Measurements from ENCODE around the gene ADCY3. TPM values are rescaled to one million over a fixed set of nuclear protein-coding genes. Genes with fewer than 3 reads are reported as not detected.

The ADCY3 gene
- total RNA-seq, 1 experiment from 2014 or later, result 71.1 TPM

DNA sequence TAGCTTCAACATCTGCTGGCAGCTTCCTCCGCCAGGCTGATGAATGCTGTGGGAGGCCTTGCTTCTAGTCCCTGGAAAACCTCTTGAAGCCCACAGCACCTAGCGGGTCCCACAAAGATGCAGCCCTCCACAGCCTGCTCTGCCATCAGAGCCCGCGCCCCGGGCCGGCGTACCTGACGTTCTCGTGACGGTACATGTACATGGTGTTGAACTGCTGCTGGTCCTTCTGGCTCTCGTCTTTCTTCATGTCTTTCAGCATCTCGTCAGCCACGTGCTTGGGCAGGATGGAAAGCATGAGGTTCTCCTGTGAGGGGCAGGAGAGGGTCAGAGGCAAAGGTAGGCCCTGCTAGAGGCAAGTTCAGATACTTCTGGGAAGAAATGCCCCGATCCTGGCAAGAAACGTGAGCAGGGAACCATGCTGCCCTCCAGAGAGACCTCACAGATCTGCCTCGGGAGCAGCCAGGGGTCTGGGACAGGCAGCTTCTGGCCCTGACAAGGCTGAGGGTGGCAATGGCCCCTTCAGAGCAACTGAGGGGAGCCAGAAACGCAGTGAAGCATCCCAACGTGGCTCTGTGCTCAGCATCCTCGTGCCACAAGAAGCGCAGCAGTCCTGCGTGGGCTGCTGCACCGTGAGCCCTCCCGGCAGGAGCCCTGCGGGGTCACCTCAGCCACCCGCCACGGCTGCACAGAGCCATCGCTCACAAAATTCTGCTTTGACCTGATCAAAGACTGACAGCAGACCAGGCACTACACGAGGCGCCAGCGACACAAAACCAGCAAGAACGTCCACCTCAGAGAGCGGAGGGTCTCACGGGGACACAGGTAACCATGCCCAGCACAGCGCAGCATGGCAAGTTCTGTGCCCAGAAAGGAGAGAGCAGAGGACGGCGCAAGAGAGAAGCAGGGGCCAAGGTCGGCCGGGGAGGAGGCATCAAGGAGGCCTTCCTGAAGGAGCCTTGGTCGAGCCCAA, 77.7 kb downstream of the ADCY3 start:
- no peaks in the 10 kb centered on the region for H3K4me1 ChIP-seq (ENCODE audit: control insufficient read depth in 1 of 2, insufficient read depth in 2 of 2, low read length in 2 of 2)
- ChIA-PET POLR2A (no interaction called here), CTCF (no interaction called here), RAD21 (ENCODE audit: low non-redundant PET in 1 of 2, low total read pairs in 2 of 2, uncharacterized antibody in 2 of 2, unreplicated experiment in 2 of 2) (no interaction called here)
- no peaks in the 10 kb centered on the region for H3K9me2 ChIP-seq (ENCODE audit: insufficient read depth)
- intact Hi-C loops (cut with micrococcal nuclease), result no loop called here
- no peaks in the 10 kb centered on the region for H3K9me3 ChIP-seq (ENCODE audit: control insufficient read depth in 1 of 2, insufficient read depth in 1 of 2, low read depth in 1 of 2, low read length in 2 of 2)
- no peaks in the 10 kb centered on the region; a peak in 1 of 4 replicates for H3K36me3 ChIP-seq (ENCODE audit: control insufficient read depth in 1 of 2, insufficient read depth in 2 of 2, low read length in 2 of 2)
- TF ChIP-seq SIN3A (IDR thresholded peaks at IDR 0.05; ENCODE audit: low read depth), result no peak
- no peak for TF ChIP-seq SP1 (IDR thresholded peaks at IDR 0.05; ENCODE audit: low read depth)
- TF ChIP-seq RAD21 (IDR thresholded peaks at IDR 0.05; ENCODE audit: low read depth), result no peak
- TF ChIP-seq POLR2AphosphoS5 (IDR thresholded peaks at IDR 0.05; ENCODE audit: low read depth, low read length), result no peak
- TF ChIP-seq CBX3 (IDR thresholded peaks at IDR 0.05; ENCODE audit: low read depth), result no peak
- TF ChIP-seq EGR1 (IDR thresholded peaks at IDR 0.05; ENCODE audit: low read depth), result no peak
- no peak for TF ChIP-seq TCF7L2 (IDR thresholded peaks at IDR 0.05; ENCODE audit: borderline replicate concordance, extremely low read depth, insufficient read depth, insufficient read length)
- no peak for TF ChIP-seq ZNF274 (IDR thresholded peaks at IDR 0.05; ENCODE audit: low read depth, low read length)
- TF ChIP-seq SRF (IDR thresholded peaks at IDR 0.05; ENCODE audit: low read depth), result no peak
- no peak for TF ChIP-seq YY1 (IDR thresholded peaks at IDR 0.05; ENCODE audit: extremely low read depth, insufficient replicate concordance, low read depth, low read length)
- no peak for TF ChIP-seq FOSL1 (IDR thresholded peaks at IDR 0.05; ENCODE audit: low read depth)
- TF ChIP-seq CEBPB (IDR thresholded peaks at IDR 0.05; ENCODE audit: low read depth), result no peak
- no peak for TF ChIP-seq EZH2phosphoT487 (IDR thresholded peaks at IDR 0.05; ENCODE audit: borderline replicate concordance)
- TF ChIP-seq, protein P1, sequence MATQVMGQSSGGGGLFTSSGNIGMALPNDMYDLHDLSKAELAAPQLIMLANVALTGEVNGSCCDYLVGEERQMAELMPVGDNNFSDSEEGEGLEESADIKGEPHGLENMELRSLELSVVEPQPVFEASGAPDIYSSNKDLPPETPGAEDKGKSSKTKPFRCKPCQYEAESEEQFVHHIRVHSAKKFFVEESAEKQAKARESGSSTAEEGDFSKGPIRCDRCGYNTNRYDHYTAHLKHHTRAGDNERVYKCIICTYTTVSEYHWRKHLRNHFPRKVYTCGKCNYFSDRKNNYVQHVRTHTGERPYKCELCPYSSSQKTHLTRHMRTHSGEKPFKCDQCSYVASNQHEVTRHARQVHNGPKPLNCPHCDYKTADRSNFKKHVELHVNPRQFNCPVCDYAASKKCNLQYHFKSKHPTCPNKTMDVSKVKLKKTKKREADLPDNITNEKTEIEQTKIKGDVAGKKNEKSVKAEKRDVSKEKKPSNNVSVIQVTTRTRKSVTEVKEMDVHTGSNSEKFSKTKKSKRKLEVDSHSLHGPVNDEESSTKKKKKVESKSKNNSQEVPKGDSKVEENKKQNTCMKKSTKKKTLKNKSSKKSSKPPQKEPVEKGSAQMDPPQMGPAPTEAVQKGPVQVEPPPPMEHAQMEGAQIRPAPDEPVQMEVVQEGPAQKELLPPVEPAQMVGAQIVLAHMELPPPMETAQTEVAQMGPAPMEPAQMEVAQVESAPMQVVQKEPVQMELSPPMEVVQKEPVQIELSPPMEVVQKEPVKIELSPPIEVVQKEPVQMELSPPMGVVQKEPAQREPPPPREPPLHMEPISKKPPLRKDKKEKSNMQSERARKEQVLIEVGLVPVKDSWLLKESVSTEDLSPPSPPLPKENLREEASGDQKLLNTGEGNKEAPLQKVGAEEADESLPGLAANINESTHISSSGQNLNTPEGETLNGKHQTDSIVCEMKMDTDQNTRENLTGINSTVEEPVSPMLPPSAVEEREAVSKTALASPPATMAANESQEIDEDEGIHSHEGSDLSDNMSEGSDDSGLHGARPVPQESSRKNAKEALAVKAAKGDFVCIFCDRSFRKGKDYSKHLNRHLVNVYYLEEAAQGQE (IDR thresholded peaks at IDR 0.05; ENCODE audit: low read depth), result no peak
- TF ChIP-seq, protein P2, sequence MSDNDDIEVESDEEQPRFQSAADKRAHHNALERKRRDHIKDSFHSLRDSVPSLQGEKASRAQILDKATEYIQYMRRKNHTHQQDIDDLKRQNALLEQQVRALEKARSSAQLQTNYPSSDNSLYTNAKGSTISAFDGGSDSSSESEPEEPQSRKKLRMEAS (IDR thresholded peaks at IDR 0.05), result no peak
- TF ChIP-seq, protein P3, sequence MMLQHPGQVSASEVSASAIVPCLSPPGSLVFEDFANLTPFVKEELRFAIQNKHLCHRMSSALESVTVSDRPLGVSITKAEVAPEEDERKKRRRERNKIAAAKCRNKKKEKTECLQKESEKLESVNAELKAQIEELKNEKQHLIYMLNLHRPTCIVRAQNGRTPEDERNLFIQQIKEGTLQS (IDR thresholded peaks at IDR 0.05), result no peak
- TF ChIP-seq, protein P4, sequence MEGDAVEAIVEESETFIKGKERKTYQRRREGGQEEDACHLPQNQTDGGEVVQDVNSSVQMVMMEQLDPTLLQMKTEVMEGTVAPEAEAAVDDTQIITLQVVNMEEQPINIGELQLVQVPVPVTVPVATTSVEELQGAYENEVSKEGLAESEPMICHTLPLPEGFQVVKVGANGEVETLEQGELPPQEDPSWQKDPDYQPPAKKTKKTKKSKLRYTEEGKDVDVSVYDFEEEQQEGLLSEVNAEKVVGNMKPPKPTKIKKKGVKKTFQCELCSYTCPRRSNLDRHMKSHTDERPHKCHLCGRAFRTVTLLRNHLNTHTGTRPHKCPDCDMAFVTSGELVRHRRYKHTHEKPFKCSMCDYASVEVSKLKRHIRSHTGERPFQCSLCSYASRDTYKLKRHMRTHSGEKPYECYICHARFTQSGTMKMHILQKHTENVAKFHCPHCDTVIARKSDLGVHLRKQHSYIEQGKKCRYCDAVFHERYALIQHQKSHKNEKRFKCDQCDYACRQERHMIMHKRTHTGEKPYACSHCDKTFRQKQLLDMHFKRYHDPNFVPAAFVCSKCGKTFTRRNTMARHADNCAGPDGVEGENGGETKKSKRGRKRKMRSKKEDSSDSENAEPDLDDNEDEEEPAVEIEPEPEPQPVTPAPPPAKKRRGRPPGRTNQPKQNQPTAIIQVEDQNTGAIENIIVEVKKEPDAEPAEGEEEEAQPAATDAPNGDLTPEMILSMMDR (IDR thresholded peaks at IDR 0.05 in 2 of 3, conservative IDR thresholded peaks at IDR 0.05 in 1 of 3; ENCODE audit: borderline replicate concordance in 1 of 3, insufficient read depth in 1 of 3, low read depth in 2 of 3, low read length in 2 of 3), result no peak
- H3K27me3 ChIP-seq (ENCODE audit: insufficient read depth, low read length), result no peaks in the 10 kb centered on the region
- no peaks in the 10 kb centered on the region for H3K79me2 ChIP-seq (ENCODE audit: insufficient read depth, low read length)
- H3K4me3 ChIP-seq (replicated peaks in 1 of 2; ENCODE audit: low read depth in 1 of 2, low read length in 2 of 2), result no peak overlapping the region
- no peak overlapping the region for H3K27ac ChIP-seq (ENCODE audit: low read depth, low read length)
- no peak for DNase-seq (ENCODE audit: low read depth, low spot score)
- H4K20me1 ChIP-seq (ENCODE audit: insufficient read depth), result no peaks in the 10 kb centered on the region
- no TSS peak for BruUV-seq (replicated peaks)
- H3K9ac ChIP-seq (ENCODE audit: low read length), result no peak overlapping the region
- no peak overlapping the region for H2AFZ ChIP-seq (ENCODE audit: low read depth, low read length, poor library complexity, severe bottlenecking)
- no peak for ATAC-seq
- H3K4me2 ChIP-seq (ENCODE audit: low read length), result no peak overlapping the region

All from HCT116 (cell line).